Chondrocyte (in vitro differentiated cells): Measurements from ENCODE around the gene IHH. TPM values are rescaled to one million over a fixed set of nuclear protein-coding genes. Genes with fewer than 3 reads are reported as not detected.

Source experiments
- DNase-seq: peaks from one replicate; pipeline ENCODE4 v3.0.0; 2021; ENCODE audit warnings: mixed read lengths, low spot score
- H3K27ac Mint-ChIP-seq: one replicate; pipeline ENCODE4 v1.8.0; 2021; ENCODE audit warnings: mild to moderate bottlenecking, moderate library complexity, mixed read lengths; ENCODE audit not compliant: unreplicated experiment
- H3K27me3 Mint-ChIP-seq: 2 replicates; pipeline ENCODE4 v1.8.0; 2021; ENCODE audit warnings: low read depth, mixed read lengths
- H3K36me3 Mint-ChIP-seq: 2 replicates; pipeline ENCODE4 v1.8.0; 2021; ENCODE audit warnings: low read depth, mixed read lengths
- H3K4me1 Mint-ChIP-seq: 2 replicates; pipeline ENCODE4 v1.8.0; 2021; ENCODE audit warnings: low read depth, mild to moderate bottlenecking, mixed read lengths
- H3K4me3 Mint-ChIP-seq: one replicate; pipeline ENCODE4 v1.8.0; 2021; ENCODE audit warnings: mild to moderate bottlenecking, moderate library complexity, mixed read lengths; ENCODE audit not compliant: unreplicated experiment
- H3K9me3 Mint-ChIP-seq: 2 replicates; pipeline ENCODE4 v1.8.0; 2021; ENCODE audit warnings: low read depth, mixed read lengths
- total RNA-seq: library from RNA; stranded (reverse); gene quantifications from 3 replicates; pipeline ENCODE4 v1.2.1, GENCODE V29; 2021
- TF ChIP-seq, protein P1 (sequence below): fragments of 200-600 bp; sonication (generic); IDR thresholded peaks from 2 replicates; pipeline ENCODE4 v1.5.0; 2021; ENCODE audit warnings: antibody characterized with exemption, mild to moderate bottlenecking, moderate library complexity

Gene IHH
- total RNA-seq, 1 donor from 2014 or later: not detected

DNA sequence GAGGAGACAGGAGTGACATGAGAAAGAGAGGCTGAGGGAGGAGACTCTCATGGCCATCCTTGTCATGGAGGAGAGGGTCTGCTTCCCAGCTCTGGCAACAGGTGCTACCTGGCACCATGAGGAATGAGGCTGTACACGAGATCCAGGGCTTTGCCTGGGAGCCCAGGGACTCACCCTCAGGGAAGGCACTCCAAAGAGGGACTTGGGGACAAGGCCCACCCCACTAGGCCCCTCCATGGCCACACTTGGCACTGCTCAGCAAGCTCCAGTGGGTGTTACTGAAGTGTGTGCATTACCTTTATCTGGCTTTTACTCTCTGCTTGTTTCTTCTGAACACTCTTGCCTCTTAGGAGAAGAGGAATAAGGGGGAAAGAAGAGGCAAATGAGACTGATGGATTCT lies 22.1 kb downstream of the IHH start:
- TF ChIP-seq, protein P1, sequence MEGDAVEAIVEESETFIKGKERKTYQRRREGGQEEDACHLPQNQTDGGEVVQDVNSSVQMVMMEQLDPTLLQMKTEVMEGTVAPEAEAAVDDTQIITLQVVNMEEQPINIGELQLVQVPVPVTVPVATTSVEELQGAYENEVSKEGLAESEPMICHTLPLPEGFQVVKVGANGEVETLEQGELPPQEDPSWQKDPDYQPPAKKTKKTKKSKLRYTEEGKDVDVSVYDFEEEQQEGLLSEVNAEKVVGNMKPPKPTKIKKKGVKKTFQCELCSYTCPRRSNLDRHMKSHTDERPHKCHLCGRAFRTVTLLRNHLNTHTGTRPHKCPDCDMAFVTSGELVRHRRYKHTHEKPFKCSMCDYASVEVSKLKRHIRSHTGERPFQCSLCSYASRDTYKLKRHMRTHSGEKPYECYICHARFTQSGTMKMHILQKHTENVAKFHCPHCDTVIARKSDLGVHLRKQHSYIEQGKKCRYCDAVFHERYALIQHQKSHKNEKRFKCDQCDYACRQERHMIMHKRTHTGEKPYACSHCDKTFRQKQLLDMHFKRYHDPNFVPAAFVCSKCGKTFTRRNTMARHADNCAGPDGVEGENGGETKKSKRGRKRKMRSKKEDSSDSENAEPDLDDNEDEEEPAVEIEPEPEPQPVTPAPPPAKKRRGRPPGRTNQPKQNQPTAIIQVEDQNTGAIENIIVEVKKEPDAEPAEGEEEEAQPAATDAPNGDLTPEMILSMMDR: no peak
- DNase-seq: no peak
- Mint-ChIP-seq H3K4me1 (peaks cover 6% of the 10 kb centered on the region), H3K36me3 (no peaks in the 10 kb centered on the region), H3K27me3 (peaks cover 74% of the 10 kb centered on the region), H3K27ac (no peak overlapping the region), H3K9me3 (no peaks in the 10 kb centered on the region), H3K4me3 (no peak overlapping the region)

DNA sequence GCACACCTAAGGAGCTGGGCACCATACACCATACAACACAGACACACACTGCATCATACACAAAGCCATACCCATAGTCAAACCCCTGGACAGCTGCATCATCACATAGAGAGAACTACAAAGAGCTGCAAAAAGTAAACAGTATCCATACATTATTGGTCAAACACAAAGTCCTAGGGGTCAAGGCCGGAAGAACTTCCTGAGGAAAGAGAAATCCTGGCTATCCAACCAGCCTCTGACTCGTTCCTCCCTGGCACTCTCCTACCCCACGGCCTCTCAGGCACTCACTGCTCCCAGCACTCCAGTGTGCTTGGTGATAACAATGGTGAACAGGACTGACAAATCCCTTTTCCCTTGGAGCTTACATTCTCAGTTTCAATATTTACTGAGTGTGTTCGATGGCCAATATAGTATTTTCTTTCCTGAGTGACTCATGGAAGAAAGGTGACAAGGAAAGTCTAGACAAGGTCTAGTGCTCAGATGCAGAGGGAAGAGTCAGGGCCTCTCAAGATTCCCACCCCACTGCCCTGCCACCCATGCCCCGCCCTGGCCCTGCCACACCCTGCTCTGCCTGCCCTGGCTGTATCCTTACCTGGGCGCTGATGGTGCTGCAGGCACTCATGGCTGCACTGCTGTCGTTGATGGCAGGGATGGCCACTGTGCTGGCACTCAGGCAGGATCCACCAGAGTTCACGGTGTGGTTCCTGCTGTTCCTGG lies 22.8 kb downstream of the IHH start:
- Mint-ChIP-seq H3K4me1 (peaks cover 6% of the 10 kb centered on the region), H3K36me3 (no peaks in the 10 kb centered on the region), H3K9me3 (no peaks in the 10 kb centered on the region), H3K27ac (no peak overlapping the region), H3K4me3 (no peak overlapping the region), H3K27me3 (peaks cover 75% of the 10 kb centered on the region)
- TF ChIP-seq, protein P1: no peak
- no peak for DNase-seq

DNA sequence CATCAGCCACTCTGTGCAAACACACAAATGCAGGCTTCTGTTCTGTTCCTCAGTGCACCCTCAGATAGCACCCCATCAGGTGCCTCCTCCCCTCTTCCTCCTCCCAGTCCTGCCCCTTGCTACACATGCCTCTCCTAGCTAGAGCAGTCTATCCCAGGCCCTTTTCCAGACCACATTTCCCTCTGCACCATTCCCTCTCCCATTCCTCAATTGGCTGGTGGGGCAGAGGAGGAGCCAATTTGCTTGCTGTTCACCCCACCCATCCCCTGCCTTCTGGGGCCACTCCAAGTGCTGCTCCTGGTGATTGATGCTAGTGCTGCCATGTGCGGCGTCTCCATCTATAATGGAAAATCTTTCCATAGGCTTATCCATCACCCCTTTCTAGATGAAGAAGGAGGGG lies 24.8 kb downstream of the IHH start:
- H3K4me3 Mint-ChIP-seq: no peak overlapping the region
- no peaks in the 10 kb centered on the region for H3K36me3 Mint-ChIP-seq
- no peak for DNase-seq
- TF ChIP-seq, protein P1: no peak
- peaks cover 68% of the 10 kb centered on the region for H3K27me3 Mint-ChIP-seq
- H3K9me3 Mint-ChIP-seq: no peaks in the 10 kb centered on the region
- no peak overlapping the region for H3K27ac Mint-ChIP-seq
- H3K4me1 Mint-ChIP-seq: peaks cover under 1% of the 10 kb centered on the region

DNA sequence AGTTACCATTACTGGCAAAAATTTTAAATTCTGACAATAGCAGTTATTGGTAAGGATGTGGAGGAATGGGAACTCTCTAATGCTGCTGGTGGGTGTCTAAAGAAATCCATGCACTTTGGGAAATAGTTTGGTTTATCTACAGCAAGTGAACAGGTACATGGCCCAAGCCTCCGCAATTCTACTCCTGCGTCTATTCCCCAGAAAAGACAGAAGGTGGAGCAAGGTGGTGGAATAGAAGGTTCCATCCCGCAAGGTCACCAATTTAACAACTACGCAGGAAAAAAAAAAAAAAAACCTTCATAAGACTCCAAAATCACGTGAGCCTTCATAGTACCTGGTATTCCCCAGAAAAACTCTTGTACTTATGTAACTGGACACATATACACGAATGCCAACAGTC lies 25.9 kb downstream of the IHH start:
- no peaks in the 10 kb centered on the region for H3K36me3 Mint-ChIP-seq
- H3K27me3 Mint-ChIP-seq: peaks cover 60% of the 10 kb centered on the region
- H3K4me3 Mint-ChIP-seq: no peak overlapping the region
- no peak overlapping the region for H3K27ac Mint-ChIP-seq
- no peaks in the 10 kb centered on the region for H3K4me1 Mint-ChIP-seq
- TF ChIP-seq, protein P1: no peak
- H3K9me3 Mint-ChIP-seq: no peaks in the 10 kb centered on the region
- no peak for DNase-seq

DNA sequence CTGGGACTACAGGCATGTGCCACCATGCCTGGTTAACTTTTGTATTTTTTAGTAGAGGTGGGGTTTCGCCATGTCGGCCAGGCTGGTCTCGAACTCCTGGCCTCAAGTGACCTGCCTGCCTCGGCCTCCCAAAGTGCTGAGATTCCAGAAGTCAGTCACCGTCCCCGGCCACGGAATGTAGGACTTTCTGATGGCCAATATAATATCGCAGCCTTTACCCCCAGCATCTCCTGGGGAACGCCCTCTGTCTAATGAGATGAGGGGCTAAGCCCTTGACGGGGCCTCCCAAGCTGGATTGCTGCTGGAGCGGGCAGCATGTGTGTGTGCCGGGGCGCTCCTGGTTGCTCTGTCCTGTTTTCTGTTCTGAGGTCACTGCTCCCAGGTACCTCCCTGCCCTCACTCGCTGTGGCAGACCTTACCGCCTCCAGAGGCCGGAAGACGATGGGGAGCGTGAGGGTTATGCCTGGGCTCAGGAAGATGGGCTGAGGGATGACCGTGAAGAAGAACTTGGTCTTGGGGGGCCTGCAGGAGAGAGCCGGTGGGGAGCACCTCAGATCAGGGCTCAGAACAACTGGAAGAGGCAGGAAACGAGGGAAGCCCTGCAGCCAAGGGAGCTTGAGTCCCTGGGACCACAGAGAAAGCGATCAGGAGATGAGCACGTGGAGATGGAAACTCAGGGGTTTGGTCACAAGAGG lies 28.5 kb downstream of the IHH start:
- Mint-ChIP-seq H3K4me1 (no peaks in the 10 kb centered on the region), H3K27me3 (peaks cover 60% of the 10 kb centered on the region), H3K9me3 (no peaks in the 10 kb centered on the region), H3K27ac (no peak overlapping the region), H3K4me3 (no peak overlapping the region), H3K36me3 (no peaks in the 10 kb centered on the region)
- TF ChIP-seq, protein P1: no peak
- DNase-seq: no peak
